HG03469 (cell line): ENCODE data around the gene CMTM8.
"Not testable (repeated sequence)": the region's sequence is repeated elsewhere in the genome, so short reads cannot be mapped to it uniquely, and the experiment has no call there.

ENCODE experiments used
- ATAC-seq: cut with Tn5 transposase; IDR thresholded peaks from one replicate; pipeline ENCODE4 v1.9.1; 2021; ENCODE audit warnings: mild to moderate bottlenecking, moderate library complexity, moderate number of reproducible peaks; ENCODE audit not compliant: unreplicated experiment

The CMTM8 gene

GRCh38 chr3:32238453-32239306 is at the start of gene CMTM8:
Gene CMTM8 (plus strand): TSS chr3:32238680. CDS start chr3:32238973, 293 bp downstream.
- no peak for ATAC-seq

- no peak for ATAC-seq
Measured at GRCh38 chr3:32189693-32190092, 48.8 kb upstream of the CMTM8 start.

GRCh38 chr3:32190556-32190955 is 47.9 kb upstream of the CMTM8 start:
- ATAC-seq: not testable (repeated sequence)

GRCh38 chr3:32193101-32193500 is 45.4 kb upstream of the CMTM8 start:
- no peak for ATAC-seq

GRCh38 chr3:32194653-32195052 is 43.8 kb upstream of the CMTM8 start:
- no peak for ATAC-seq

GRCh38 chr3:32195995-32196540 is 42.4 kb upstream of the CMTM8 start:
- no peak for ATAC-seq

- no peak for ATAC-seq
Measured at GRCh38 chr3:32197991-32198390, 40.5 kb upstream of the CMTM8 start.

- ATAC-seq: no peak
Measured at GRCh38 chr3:32198714-32199113, 39.8 kb upstream of the CMTM8 start.

GRCh38 chr3:32200490-32200889 is 38.0 kb upstream of the CMTM8 start:
- no peak for ATAC-seq

GRCh38 chr3:32200992-32201758 is 37.3 kb upstream of the CMTM8 start:
- no peak for ATAC-seq

- ATAC-seq: no peak
Measured at GRCh38 chr3:32202496-32202895, 36.0 kb upstream of the CMTM8 start.

- ATAC-seq: no peak
Measured at GRCh38 chr3:32203854-32204253, 34.6 kb upstream of the CMTM8 start.

GRCh38 chr3:32208447-32208846 is 30.0 kb upstream of the CMTM8 start:
- ATAC-seq: no peak

GRCh38 chr3:32215185-32215584 is 23.3 kb upstream of the CMTM8 start:
- no peak for ATAC-seq

- no peak for ATAC-seq
Measured at GRCh38 chr3:32216172-32216783, 22.2 kb upstream of the CMTM8 start.

- no peak for ATAC-seq
Measured at GRCh38 chr3:32217339-32217738, 21.1 kb upstream of the CMTM8 start.

- ATAC-seq: no peak
Measured at GRCh38 chr3:32219537-32219936, 18.9 kb upstream of the CMTM8 start.

GRCh38 chr3:32220006-32220405 is 18.5 kb upstream of the CMTM8 start:
- no peak for ATAC-seq

GRCh38 chr3:32222950-32223349 is 15.5 kb upstream of the CMTM8 start:
- no peak for ATAC-seq

GRCh38 chr3:32224016-32224516 is 14.4 kb upstream of the CMTM8 start:
- no peak for ATAC-seq

GRCh38 chr3:32226875-32227500 is 11.5 kb upstream of the CMTM8 start:
- ATAC-seq: no peak
